GM18951 (cell line): ENCODE data around the gene GLUD1.
A peak's percentile ranks its signal among the peaks of the same experiment; 100 is the strongest.
"Not testable (repeated sequence)": the region's sequence is repeated elsewhere in the genome, so short reads cannot be mapped to it uniquely, and the experiment has no call there.

ENCODE experiments used
- POLR2A ChIP-seq: IDR thresholded peaks from 4 replicates; pipeline ENCODE4 v1.6.1; 2011; ENCODE audit warnings: mild to moderate bottlenecking; ENCODE audit not compliant: insufficient read length, insufficient read depth; ENCODE audit errors: extremely low read depth
- in situ Hi-C: fragments of 300-500 bp; cut with MboI; formaldehyde crosslinking; loops from one replicate; pipeline ENCODE4 v1.12.0; 2022; ENCODE audit warnings: low sequenced_read_pairs, mixed read lengths, inconsistent platforms; ENCODE audit not compliant: unreplicated experiment

Gene GLUD1

GRCh38 chr10:87094373-87095235 is at the start of gene GLUD1, which contains the start of gene SHLD2:
TSS of gene GLUD1 (minus strand) at chr10:87094843. CDS start at chr10:87094769, 74 bp downstream.
TSS of gene SHLD2 (plus strand) at chr10:87095206. CDS start at chr10:87151355, 56,149 bp downstream.
- peak; percentile 89 for TF ChIP-seq POLR2A
- in situ Hi-C loops, result no loop called here

- in situ Hi-C loops, result not testable (repeated sequence)
Measured at GRCh38 chr10:87143109-87143418, 48.4 kb upstream of the GLUD1 start.

- in situ Hi-C loops, result not testable (repeated sequence)
Measured at GRCh38 chr10:87142230-87143108, 47.8 kb upstream of the GLUD1 start.

GRCh38 chr10:87137478-87137877 is 42.8 kb upstream of the GLUD1 start:
- in situ Hi-C loops, result not testable (repeated sequence)

GRCh38 chr10:87134440-87134839 is 39.8 kb upstream of the GLUD1 start:
- in situ Hi-C loops, result not testable (repeated sequence)

GRCh38 chr10:87133936-87134335 is 39.3 kb upstream of the GLUD1 start:
- in situ Hi-C loops, result not testable (repeated sequence)

- in situ Hi-C loops, result not testable (repeated sequence)
Measured at GRCh38 chr10:87132176-87132575, 37.5 kb upstream of the GLUD1 start.

GRCh38 chr10:87127607-87128156 is 33.0 kb upstream of the GLUD1 start:
- in situ Hi-C loops, result not testable (repeated sequence)

GRCh38 chr10:87127048-87127447 is 32.4 kb upstream of the GLUD1 start:
- in situ Hi-C loops, result not testable (repeated sequence)

- in situ Hi-C loops, result not testable (repeated sequence)
Measured at GRCh38 chr10:87123351-87123750, 28.7 kb upstream of the GLUD1 start.

GRCh38 chr10:87119029-87119428 is 24.4 kb upstream of the GLUD1 start:
- in situ Hi-C loops, result not testable (repeated sequence)

- in situ Hi-C loops, result not testable (repeated sequence)
Measured at GRCh38 chr10:87118122-87118521, 23.5 kb upstream of the GLUD1 start.

- in situ Hi-C loops, result no loop called here
- no peak for TF ChIP-seq POLR2A
Measured at GRCh38 chr10:87105446-87106124, 10.9 kb upstream of the GLUD1 start.

- in situ Hi-C loops, result not testable (repeated sequence)
Measured at GRCh38 chr10:87104727-87105126, 10.1 kb upstream of the GLUD1 start.
